CD4-positive, alpha-beta T cell treated with Interleukin-1 beta for 1 hour (primary cell): Measurements from ENCODE around the gene ELOVL3.
A peak's percentile ranks its signal among the peaks of the same experiment; 100 is the strongest.
"Not testable (repeated sequence)": the region's sequence is repeated elsewhere in the genome, so short reads cannot be mapped to it uniquely, and the experiment has no call there.

Experiments used
- DNase-seq, 2 donors: peaks; one replicate each; pipeline ENCODE4 v3.0.0-alpha.2; 2020 to 2022

The ELOVL3 gene

DNA sequence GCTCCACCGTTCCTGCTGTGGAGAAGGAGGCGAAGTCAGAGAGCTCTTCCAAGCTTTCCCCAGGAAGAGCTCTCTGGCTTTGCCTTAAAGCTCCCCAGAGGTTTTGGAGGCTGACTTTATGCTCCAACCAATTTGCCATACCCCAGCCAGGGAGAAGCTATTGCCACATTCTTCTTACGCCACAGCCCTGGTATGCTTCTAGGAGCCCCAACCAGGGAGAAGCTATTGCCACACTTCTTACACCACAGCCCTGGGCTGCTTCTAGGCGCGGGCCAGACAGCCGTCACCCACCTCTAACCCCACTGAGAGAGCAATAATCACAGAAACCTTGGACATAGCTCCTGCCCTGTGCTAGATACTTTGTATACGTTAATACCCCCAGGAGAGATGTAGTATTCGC, 951 bp downstream of the ELOVL3 start:
- DNase-seq, result peak in 1 of 2 donors; percentile 36

DNA sequence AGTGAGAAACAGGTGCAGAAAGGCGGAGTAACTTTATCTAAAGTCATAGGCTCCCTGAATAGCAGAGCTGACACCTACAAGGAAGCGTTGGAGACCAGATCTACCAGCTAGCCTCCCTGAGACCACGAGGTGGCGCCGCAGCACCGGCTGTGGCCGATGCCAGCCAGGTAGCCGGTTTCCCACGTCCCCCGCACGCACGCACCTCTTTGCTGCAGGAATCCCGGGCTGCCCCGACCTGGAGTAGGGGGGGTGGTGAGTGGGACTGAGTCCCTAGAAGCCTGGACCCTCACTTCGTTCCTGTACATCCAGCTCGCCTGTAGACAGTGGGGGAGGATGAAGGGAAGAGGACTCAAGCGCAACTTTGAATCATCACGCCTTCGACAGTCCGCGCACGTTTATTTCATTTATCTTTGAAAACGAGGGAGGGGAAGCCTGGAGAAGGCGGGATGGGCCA, 3.7 kb downstream of the ELOVL3 start:
- DNase-seq, result peak; percentile 84 to 87

DNA sequence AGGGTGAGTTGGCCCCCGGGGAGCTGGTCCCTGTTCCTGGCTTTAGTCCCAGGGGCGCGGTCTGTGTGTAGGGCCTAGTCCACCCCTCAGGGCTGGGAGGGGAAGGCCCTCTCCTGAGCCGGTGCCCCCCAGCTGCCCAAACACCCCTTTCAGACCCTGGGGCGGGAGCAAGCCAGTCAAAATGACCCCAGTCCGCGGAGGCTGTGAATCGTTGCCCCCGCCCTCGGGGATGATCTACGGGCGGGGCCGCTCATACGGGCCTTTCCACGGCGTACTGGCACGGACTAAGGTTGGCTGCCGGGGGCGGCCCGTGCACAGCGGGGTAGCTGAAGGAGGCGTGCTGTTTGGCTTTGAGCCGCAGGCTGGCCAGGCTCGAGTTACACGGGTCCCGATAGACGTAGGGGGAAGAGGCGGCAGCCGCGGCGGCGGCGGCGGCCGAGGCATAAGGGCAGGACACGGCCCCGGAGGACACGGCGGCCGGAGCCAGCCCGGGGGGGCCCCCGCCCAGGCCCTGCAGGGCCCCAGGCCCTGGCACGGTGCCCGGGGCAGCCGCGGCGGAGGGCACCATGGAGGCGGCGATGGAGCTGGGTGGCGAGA, 4.3 kb downstream of the ELOVL3 start:
- peak in 1 of 2 donors; percentile 39 for DNase-seq

DNA sequence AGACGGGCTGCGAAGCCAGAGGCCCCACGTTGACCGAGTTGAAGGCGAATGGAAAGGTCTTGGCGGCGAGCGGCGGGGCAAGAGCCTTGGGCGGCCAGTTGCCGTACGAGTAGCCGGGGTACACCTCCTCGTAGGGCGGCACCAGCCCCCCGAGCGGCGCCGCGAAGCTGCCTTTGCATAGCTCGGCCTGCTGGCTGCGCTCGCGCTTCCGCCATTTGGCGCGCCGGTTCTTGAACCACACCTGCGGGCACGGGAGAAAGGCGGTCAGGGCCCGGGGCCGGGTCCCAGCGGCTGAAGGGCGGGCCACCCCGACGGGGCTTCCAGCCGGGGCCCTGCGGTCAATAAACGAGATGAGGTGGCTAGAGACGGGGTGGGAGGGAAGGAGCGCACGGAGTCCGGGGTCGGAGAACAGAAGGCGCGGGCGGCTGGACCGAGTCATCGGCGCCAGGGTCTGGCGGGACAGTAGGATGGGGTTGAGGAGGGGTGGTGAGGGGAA, 4.8 kb downstream of the ELOVL3 start:
- peak; percentile 44 to 58 for DNase-seq

DNA sequence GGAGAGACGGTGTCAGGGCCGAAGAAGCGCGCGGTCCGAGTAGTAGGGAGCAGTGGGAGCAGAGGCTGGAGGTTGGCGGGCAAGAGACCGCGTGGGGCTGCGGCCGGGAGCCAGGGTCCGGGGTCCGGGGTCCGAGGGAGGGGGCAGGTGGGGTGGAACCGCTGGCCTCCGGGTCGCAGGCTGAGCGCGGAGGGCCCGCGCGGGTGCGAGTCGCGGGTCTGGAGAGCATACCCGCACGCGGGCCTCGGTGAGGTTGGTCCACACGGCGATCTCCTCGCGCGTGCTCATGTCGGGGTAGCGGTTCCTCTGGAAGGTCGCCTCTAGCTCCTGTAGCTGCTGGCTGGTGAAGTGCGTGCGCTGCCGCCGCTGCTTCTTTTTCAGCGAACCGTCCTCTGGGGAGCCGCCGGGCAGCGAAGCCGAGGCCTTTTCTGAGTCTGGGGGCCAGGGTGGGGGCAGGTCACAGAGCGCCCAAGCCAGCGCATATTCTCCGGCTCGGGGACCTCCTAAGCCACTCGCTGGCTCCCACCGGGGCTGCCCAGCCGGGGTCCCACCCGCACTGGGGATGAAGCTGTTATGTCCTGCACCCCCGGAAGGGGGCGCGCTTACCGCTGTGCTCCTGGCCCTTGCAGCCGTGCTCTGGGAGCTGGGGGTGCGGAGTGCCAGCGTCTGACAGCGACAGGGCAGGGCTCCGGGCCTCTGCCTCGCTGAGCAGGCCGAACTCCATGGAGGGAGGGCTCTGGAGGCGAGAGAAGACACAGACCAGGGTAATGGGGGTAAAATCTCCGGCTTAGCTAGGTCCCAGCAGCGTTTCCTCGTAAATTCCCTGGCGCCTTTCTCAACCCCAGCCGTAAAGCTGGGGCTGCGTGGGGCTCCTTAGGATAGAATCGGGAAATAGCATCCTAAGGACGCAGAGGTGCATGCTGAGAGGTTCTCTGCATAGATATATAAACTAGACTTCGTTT, 5.5 kb downstream of the ELOVL3 start:
- peak; percentile 65 to 72 for DNase-seq

DNA sequence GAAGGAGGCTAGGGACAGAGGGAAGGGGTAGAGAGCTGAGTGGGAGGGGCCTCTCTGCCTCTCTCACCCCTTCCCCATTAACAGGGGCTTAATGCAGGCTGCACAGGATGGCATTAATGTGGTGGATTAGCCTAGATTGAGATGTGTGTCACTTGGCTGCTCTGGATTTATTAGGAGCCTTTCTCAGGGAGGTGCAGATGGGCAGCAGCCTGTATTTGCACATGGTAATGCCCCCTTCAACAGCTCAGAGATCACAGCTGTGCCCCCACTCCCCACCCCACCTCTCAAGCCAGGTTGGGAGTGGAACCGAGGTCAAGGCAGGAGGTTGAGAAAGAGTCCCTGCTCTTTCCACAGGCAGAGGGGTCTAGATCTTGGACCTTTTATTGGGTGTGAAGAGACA, 7.9 kb downstream of the ELOVL3 start:
- DNase-seq, result no peak

DNA sequence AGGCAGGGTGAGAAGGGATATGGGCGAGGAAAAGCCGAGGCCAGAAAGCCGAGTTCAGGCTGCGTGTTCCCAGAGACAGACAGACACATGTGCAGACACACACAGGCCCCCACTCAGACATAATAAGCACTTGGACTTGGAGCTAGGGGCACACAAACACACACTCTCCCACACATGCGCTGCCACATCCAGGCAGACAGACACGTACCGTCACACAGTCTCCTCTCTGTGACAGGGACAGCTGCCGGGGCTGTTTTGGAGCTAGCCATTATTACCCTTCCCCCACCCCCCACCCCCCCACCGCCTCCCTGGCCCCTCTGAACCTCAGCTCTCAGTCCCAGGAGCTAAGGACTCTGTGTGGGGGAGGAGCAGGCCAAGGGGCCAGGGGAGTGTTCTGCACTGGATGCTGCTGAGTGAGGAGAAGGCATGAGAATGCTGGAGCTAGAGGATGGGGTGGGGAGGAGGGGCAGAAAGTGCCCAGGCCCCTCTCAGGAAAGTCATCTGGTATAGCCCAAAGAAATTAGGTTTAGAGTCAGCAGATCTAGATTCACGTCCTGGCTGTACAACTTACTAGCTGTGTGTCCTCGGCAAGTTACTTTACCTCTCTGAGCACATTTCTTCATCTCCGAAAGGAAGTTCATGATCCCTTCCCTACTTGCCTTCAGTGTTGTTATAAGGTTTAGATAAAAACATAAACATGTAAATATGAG, 8.9 kb downstream of the ELOVL3 start:
- no peak for DNase-seq

DNA sequence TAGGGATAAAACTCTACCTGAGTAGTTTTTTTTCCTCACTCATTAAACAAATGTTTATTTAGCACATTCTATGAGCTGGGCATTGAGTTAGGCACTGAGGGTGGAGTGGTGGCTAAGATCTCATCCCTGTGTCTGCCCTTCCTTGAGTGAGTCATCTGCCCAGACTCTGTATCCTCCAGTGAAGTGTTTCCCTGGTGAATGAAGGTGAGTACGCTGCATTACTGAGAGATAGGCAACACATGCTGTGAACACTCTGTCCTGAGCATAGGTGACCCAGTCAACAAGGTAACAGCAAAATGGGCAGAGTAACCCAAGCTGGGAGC, 9.5 kb downstream of the ELOVL3 start:
- no peak for DNase-seq

DNA sequence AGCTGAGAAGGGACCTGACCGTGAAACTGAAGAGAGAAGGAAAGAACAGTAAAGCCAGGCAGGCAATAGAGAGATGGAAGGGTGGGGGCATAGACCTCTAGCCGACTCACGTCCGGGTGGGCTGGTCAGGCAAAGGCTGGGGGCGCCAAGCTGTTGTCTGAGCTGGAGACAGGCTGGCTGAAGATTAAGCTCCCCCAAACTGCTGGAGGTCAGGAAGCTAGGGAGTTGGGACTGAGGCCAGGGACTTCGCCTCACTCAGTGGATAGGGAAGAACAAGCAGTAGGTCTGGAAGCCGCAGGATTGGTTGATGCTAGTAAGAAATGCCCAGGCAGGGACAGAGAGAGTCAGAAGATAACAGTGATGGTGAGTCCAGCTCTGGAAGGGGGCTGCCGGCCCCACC, 9.9 kb downstream of the ELOVL3 start:
- no peak for DNase-seq

DNA sequence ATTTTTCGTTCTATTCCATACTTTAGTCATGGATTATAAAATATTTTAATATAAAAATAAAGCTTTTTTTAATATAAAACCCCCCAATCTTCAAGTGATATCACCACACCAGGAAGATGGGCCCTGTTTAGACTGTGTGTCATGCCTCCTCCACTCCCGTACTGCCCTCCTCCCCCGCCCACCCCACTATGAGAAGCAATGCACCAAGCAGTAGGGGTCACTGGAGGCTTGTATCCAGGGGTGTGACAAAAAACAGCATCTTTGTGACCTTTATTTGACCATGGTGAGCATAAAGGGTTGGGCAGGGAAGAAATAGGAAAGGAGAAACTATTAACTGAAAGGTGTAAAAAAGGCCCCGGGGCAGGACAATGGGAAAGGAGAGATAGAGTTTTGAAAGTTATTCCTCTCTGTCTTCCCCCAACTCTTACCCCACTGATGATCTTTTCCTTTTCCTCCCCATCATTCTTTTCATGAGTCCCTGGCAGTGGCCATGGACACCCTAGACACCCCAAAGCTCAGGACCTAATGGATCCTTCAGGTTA, 11.7 kb downstream of the ELOVL3 start:
- DNase-seq, result no peak

DNA sequence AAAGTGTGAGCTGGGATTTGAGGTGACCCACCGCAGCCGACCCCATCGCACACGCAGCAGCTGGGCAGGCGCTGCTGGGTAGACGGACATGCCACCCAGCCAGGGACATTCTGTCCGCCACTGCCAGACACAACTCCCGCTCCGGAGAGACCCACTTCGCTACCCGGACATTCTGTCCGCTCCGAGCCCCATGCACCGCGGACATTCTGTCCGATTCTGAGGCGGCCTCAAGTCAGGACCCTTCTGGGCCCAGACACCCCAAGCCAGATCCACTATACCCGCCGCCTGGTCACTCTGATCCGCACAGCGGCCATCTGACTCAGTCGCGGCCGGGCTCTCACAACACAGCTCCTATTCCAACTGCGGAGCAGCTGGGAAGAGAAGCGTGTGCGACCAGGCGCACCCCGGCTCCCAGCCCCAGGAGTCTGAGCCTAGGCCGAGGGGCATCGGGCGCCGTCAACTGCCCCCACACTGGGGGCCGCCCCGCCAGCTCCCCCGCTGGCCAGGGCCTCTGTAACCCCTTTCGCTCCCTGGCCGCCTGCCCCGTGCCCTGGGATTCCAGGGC, 14.4 kb downstream of the ELOVL3 start:
- no peak for DNase-seq

DNA sequence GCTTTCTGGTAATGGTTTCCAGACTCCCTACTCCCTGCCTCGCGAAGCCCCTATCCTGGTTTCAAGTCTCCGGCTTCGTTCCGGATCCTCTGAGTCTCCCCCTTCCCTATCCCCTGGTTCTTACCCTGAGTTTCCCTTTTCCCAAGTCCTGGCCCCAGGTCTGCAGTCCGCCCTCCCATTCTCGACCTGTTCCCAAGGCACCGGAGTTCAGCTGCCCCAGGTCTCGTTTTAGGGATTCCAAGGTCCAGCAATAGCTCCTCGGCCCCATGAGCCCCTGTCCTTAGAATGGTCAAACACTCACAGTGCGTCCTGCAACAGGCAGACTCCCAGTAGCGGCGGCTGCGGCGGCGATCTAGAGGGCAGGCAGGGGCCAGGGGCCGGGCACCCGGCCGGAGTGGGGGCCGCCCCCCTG, 14.9 kb downstream of the ELOVL3 start:
- no peak for DNase-seq

DNA sequence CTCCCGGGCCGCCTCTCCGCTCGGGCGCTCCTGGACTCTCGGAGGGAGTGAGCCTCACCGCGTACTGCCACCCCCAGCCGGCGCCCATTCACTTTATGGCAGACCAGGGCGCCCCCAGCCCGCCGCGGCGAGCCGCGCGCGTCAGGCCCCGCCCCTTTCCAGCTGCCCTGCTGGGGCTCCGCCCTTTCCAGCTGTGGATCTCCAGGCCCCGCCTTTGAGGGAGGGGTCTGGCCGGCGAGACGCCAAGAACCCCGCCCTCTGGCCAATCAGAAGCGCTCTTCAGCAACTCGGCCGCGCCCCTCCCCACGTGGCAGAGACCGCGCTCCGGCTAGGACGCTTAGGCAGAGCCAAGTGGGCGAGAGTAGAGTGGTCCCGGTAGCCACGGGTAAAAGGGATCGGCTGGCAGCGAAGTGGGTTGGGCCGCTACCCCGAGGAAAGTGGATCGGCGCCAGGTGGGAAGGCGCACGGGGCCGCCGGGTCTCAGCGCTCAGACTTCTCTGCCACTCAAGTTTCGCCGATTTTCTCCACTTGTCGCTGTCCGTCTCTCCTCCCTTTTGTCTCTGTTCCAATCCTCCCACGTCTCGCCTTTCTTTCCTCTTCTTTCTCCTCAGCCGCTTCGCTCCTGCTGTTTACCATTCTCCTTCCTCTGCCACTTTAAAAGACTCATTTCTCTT, 15.5 kb downstream of the ELOVL3 start, which contains the start of gene PITX3:
TSS of gene PITX3 (minus strand) at position 69 of the 674 bp plus-strand sequence. CDS start 9,432 bp downstream, outside the sequence.
- DNase-seq, result peak; percentile 93

DNA sequence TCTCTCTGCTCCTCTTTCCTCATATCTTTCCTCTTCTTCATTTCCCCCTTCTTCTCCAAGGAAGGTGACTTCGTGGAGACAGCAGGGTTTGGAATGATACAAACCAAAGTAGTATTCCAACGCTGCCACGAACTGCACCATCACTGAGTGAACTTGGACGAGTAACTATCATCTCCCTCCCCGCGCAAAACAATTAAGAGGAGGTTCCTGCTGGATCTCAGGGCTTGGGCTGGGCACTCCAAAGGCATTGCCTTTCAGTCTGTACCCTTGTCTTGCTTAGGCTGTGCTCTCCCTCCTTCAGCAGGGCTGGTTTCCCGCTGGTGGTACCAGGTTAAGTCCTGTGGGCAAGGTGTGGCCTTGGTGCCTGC, 16.0 kb downstream of the ELOVL3 start:
- no peak for DNase-seq

DNA sequence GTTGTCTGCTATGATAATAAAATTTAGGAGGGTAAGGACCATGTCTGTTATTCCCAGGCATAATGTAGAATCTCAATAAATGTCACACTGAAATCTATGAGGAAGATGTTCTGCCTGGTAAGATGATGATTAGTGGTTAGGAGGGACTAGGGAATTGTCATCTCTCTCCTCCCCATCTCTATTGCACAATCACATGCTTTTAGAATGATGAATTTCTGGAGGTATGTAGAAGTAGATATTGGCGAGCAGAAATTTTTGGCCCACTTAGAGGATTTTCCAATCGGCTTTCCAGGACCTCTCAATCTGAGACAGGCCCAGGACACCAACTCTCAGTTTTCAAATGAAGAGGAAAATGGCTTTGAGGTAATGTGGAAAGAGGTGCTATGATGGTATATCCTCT, 17.2 kb downstream of the ELOVL3 start:
- no peak for DNase-seq

DNA sequence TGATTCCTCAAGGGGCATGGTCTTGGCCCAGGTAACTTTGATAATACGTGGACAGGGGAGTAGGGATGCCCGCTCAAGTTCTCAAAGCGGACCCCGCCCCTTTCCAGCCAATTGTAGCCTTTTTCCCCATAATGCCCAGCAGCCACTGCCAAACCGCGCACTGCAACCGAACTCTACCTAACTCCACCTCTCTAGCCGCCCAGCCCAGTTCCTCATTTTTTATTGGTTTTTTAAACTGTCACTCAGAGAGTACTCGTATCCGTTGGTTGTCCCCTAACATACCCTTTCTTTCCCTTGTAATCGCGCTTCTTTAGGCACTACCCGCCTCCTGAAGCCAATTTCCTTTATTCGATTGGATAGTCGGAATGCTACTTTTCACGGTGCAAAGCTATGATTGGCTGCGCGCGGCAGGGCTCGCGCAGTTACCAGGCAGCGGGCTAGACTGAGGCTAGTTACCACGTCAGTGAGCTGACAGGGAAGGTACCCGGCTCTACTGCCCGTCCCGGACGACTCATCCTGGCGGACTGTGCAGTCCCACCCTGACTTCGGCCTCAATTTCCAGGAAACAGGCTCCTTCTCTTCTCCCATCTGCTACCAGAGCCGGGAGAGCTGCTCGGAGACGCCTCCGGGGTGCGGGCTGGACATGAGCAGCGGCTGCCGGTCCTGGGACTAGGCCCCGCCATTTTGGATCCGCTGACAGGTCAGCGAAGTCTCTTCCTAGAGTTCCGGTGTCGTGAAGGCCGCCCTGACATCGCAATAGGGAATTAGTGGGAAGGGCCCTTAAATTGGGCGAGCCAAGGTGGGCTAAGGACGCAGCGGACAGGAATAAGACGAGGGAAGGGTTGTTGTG, 19.2 kb downstream of the ELOVL3 start, which contains the start of gene GBF1:
TSS of gene GBF1 (plus strand) at position 451 of the 850 bp plus-strand sequence. CDS start 13,407 bp downstream, outside the sequence.
- peak; percentile 94 to 98 for DNase-seq

DNA sequence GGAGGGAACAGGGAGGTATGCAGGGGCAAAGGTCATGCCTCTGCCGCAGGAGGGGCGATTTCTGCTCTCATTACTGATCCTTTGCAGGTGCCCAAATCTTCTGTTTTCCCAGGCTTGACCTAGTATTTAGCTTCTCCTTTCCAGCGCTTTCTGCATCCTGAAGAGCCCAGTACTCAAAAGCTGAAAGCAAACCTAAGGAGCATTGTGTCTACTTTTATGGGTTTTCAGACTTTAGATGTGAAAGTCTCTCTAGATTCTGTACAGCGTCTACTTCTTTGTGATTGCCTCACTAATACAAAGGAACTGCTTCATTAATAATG, 19.8 kb downstream of the ELOVL3 start:
- no peak for DNase-seq

DNA sequence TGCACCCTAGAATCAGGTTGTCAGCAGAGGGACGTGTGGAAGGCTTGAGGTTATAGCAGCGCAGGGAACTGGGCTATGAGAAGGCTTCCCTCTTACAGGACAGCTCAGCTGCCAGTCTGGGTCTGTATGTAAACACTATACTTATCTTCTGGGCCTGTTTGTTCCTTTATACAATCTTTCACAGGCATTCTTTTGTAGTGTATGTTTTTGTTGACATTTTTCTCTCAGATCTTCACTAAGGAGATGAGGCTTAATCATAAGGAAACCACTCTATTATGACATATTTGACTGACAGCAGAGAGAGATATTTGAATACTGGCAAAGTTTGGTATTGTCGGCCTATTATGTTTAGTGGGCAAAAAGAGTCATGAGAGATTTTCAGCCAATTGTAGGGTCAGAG, 20.2 kb downstream of the ELOVL3 start:
- no peak for DNase-seq

DNA sequence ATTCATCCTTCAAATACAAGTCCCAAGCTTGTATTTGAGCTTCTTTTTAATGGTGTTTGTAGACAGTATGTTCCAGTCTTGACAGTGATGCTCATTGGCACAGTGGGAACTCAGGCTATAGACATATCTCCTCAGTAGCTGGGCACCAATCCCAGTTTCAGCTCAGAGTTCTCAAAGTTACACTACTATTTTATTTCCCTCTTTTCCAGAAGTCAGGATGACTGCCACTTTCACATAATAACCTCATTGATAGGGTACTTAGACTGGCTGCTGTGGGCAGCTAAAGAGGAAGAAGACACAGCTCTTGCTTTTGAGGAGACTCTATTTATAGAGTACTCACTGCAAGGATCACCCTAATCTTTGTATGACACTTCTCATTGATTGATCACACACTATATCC, 21.6 kb downstream of the ELOVL3 start:
- DNase-seq, result no peak

DNA sequence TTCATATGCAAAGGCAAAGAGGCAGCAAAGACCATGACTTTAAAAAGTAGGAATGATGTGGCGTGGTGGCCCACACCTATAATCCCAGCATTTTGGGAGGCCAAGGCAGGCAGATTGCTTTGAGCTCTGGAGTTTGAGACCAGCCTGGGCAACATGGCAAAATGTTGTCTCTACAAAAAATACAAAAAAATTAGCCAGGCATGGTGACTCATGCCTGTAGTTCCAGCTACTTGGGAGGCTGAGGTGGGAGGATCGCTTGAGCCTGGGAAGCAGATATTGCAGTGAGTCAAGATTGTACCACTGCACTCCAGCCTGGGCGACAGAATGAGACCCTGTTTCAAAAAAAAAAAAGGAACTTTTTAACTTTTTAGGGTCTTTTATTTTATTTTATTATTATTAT, 26.4 kb downstream of the ELOVL3 start:
- not testable (repeated sequence) for DNase-seq

DNA sequence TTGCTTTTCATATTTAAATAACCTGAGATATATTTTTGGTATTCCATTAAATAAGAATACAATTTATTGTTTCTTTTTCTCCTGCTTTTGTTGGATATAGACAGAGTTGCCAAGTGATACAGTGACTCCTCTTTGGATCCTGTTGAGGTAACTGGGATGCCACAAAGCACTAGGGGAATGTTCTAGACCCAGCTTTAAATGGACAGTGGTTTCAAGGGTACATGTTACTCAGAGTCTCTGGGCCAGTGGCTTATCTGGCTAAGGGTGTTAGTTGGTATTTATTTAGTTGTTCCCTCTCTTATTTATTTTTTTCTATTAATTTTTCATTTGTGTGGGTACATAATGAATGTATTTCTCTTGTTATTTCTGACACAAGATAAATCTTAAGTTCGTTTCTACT, 28.3 kb downstream of the ELOVL3 start:
- no peak for DNase-seq
